Measurements from ENCODE around the gene ZNF438. TPM values are rescaled to one million over a fixed set of nuclear protein-coding genes. Genes with fewer than 3 reads are reported as not detected.

Gene ZNF438
- polyA plus RNA-seq, 3 donors, result 5.4 to 11.1 (median 9.3) TPM

- no peak overlapping the region for H3K4me3 ChIP-seq (replicated peaks in 1 of 3; ENCODE audit: low read depth in 2 of 3, low read length in 3 of 3)
- Mint-ChIP-seq H3K4me1 (peaks cover 17% of the 10 kb centered on the region), H3K4me3 (no peak overlapping the region), H3K27ac (no peak overlapping the region), H3K9me3 (peaks cover 0 to 4% (median under 1%) of the 10 kb centered on the region in 7 donors), H3K36me3 (peaks cover 12% of the 10 kb centered on the region in 2 donors), H3K27me3 (ENCODE audit: low read depth in 3 of 3) (peaks cover 0 to 1% (median 0%) of the 10 kb centered on the region in 3 donors)
- WGBS (ENCODE audit: insufficient coverage), result 94% methylated on average over 2 of the region's 3 CpGs
- H3K9ac ChIP-seq (ENCODE audit: insufficient read depth, low read length, poor library complexity, severe bottlenecking), result no peak overlapping the region
- no peaks in the 10 kb centered on the region for H3K36me3 ChIP-seq (replicated peaks in 1 of 2; ENCODE audit: control insufficient read depth in 1 of 2, insufficient read depth in 2 of 2, low read length in 2 of 2)
- no peak overlapping the region for H3K27ac ChIP-seq (ENCODE audit: low read depth in 1 of 2, low read length in 2 of 2)
- no peaks in the 10 kb centered on the region for H3K9me3 ChIP-seq (replicated peaks in 1 of 2; ENCODE audit: control insufficient read depth in 1 of 2, insufficient read depth in 1 of 2, low read length in 2 of 2)
- no peaks in the 10 kb centered on the region for H3K27me3 ChIP-seq (ENCODE audit: control insufficient read depth in 2 of 2, insufficient read depth in 2 of 2, low read length in 2 of 2)
- H3K4me1 ChIP-seq (ENCODE audit: control insufficient read depth in 1 of 2, insufficient read depth in 2 of 2, low read length in 2 of 2), result peaks cover 12 to 22% of the 10 kb centered on the region in 2 donors
- intact Hi-C loops (cut with micrococcal nuclease), result no loop called here
- H2AFZ ChIP-seq (ENCODE audit: insufficient read depth, low read depth, low read length, poor library complexity, severe bottlenecking), result no peak overlapping the region
- no peaks in the 10 kb centered on the region for H4K20me1 ChIP-seq (ENCODE audit: insufficient read depth, low read length)
- DNase-seq, result no peak
- H3K79me2 ChIP-seq (ENCODE audit: insufficient read depth, low read length), result peaks cover 80% of the 10 kb centered on the region
- TF ChIP-seq CTCF (IDR thresholded peaks at IDR 0.05), result no peak
- H3K4me2 ChIP-seq (replicated peaks; ENCODE audit: extremely low read depth, low read length, poor library complexity, severe bottlenecking), result no peak overlapping the region
Observed at GRCh38 chr10:31018356-31018750, 13.3 kb downstream of the ZNF438 start.

- peaks cover 73% of the 10 kb centered on the region for H3K79me2 ChIP-seq (ENCODE audit: insufficient read depth, low read length)
- intact Hi-C loops (cut with micrococcal nuclease), result no loop called here
- no peaks in the 10 kb centered on the region for H4K20me1 ChIP-seq (ENCODE audit: insufficient read depth, low read length)
- H3K4me1 Mint-ChIP-seq, result peaks cover 17% of the 10 kb centered on the region
- no peak overlapping the region for H3K4me2 ChIP-seq (replicated peaks; ENCODE audit: extremely low read depth, low read length, poor library complexity, severe bottlenecking)
- 100% methylated on average over 4 of the region's 4 CpGs for WGBS (ENCODE audit: insufficient coverage)
- no peaks in the 10 kb centered on the region for H3K27me3 ChIP-seq (ENCODE audit: control insufficient read depth in 2 of 2, insufficient read depth in 2 of 2, low read length in 2 of 2)
- H3K27ac ChIP-seq (ENCODE audit: low read depth in 1 of 2, low read length in 2 of 2), result no peak overlapping the region
- H3K9ac ChIP-seq (ENCODE audit: insufficient read depth, low read length, poor library complexity, severe bottlenecking), result no peak overlapping the region
- DNase-seq, result no peak
- peaks cover 0 to 1% (median 0%) of the 10 kb centered on the region in 3 donors for H3K27me3 Mint-ChIP-seq (ENCODE audit: low read depth in 3 of 3)
- peaks cover 0 to 6% (median 3%) of the 10 kb centered on the region in 7 donors for H3K9me3 Mint-ChIP-seq
- no peaks in the 10 kb centered on the region for H3K9me3 ChIP-seq (replicated peaks in 1 of 2; ENCODE audit: control insufficient read depth in 1 of 2, insufficient read depth in 1 of 2, low read length in 2 of 2)
- no peaks in the 10 kb centered on the region for H3K36me3 ChIP-seq (replicated peaks in 1 of 2; ENCODE audit: control insufficient read depth in 1 of 2, insufficient read depth in 2 of 2, low read length in 2 of 2)
- peaks cover 14% of the 10 kb centered on the region in 2 donors for H3K36me3 Mint-ChIP-seq
- H3K4me3 ChIP-seq (replicated peaks in 1 of 3; ENCODE audit: low read depth in 2 of 3, low read length in 3 of 3), result no peak overlapping the region
- H3K27ac Mint-ChIP-seq, result no peak overlapping the region
- H3K4me3 Mint-ChIP-seq, result no peak overlapping the region
- H2AFZ ChIP-seq (ENCODE audit: insufficient read depth, low read depth, low read length, poor library complexity, severe bottlenecking), result no peak overlapping the region
- no peak for TF ChIP-seq CTCF (IDR thresholded peaks at IDR 0.05)
- H3K4me1 ChIP-seq (ENCODE audit: control insufficient read depth in 1 of 2, insufficient read depth in 2 of 2, low read length in 2 of 2), result peaks cover 12 to 21% of the 10 kb centered on the region in 2 donors
Observed at GRCh38 chr10:31017534-31018355, 13.9 kb downstream of the ZNF438 start.
